Activated CD4-positive, alpha-beta T cell treated with anti-CD3 and anti-CD28 coated beads, Interleukin-10, Interleukin-2, amounts not matched to agents 100 ng/mL and 50 ng/mL, durations not matched to agents 16 hours and 8 hours (primary cell): ENCODE measurements around the gene CST1.
"Not testable (repeated sequence)": the region's sequence is repeated elsewhere in the genome, so short reads cannot be mapped to it uniquely, and the experiment has no call there.

Experiments
- DNase-seq: peaks from one replicate; pipeline ENCODE4 v3.0.0-alpha.2; 2020

Gene CST1

GRCh38 chr20:23753589-23753988 lies 2.9 kb upstream of the CST1 start:
- no peak for DNase-seq

GRCh38 chr20:23753194-23753548 lies 2.4 kb upstream of the CST1 start:
- no peak for DNase-seq

- no peak for DNase-seq
Observed at GRCh38 chr20:23752481-23753193, 1.9 kb upstream of the CST1 start.

- DNase-seq: no peak
Observed at GRCh38 chr20:23752019-23752418, 1.3 kb upstream of the CST1 start.

- no peak for DNase-seq
Observed at GRCh38 chr20:23749746-23750145, 989 bp downstream of the CST1 start.

GRCh38 chr20:23748975-23749374 lies 1.8 kb downstream of the CST1 start:
- not testable (repeated sequence) for DNase-seq

GRCh38 chr20:23747551-23747950 lies 3.2 kb downstream of the CST1 start:
- not testable (repeated sequence) for DNase-seq

GRCh38 chr20:23747092-23747491 lies 3.6 kb downstream of the CST1 start:
- DNase-seq: not testable (repeated sequence)

- no peak for DNase-seq
Observed at GRCh38 chr20:23746321-23746720, 4.4 kb downstream of the CST1 start.

GRCh38 chr20:23745247-23745646 lies 5.5 kb downstream of the CST1 start:
- DNase-seq: no peak

GRCh38 chr20:23744817-23745216 lies 5.9 kb downstream of the CST1 start:
- DNase-seq: peak; percentile 29

GRCh38 chr20:23735391-23735790 lies 15.3 kb downstream of the CST1 start:
- DNase-seq: not testable (repeated sequence)

GRCh38 chr20:23734949-23735348 lies 15.8 kb downstream of the CST1 start:
- DNase-seq: not testable (repeated sequence)

- not testable (repeated sequence) for DNase-seq
Observed at GRCh38 chr20:23734440-23734839, 16.3 kb downstream of the CST1 start.

- no peak for DNase-seq
Observed at GRCh38 chr20:23727016-23727415, 23.7 kb downstream of the CST1 start.

GRCh38 chr20:23725102-23725501 lies 25.6 kb downstream of the CST1 start:
- DNase-seq: no peak

- DNase-seq: peak; percentile 38
Observed at GRCh38 chr20:23723659-23724307, 27.0 kb downstream of the CST1 start.

GRCh38 chr20:23722851-23723250 lies 27.9 kb downstream of the CST1 start:
- not testable (repeated sequence) for DNase-seq

- DNase-seq: no peak
Observed at GRCh38 chr20:23721962-23722361, 28.8 kb downstream of the CST1 start.

- not testable (repeated sequence) for DNase-seq
Observed at GRCh38 chr20:23719351-23719750, 31.4 kb downstream of the CST1 start.

GRCh38 chr20:23711778-23712177 lies 39.0 kb downstream of the CST1 start:
- not testable (repeated sequence) for DNase-seq

GRCh38 chr20:23710771-23711170 lies 40.0 kb downstream of the CST1 start:
- DNase-seq: no peak

- DNase-seq: no peak
Observed at GRCh38 chr20:23705895-23706294, 44.8 kb downstream of the CST1 start.

GRCh38 chr20:23702021-23702420 lies 48.7 kb downstream of the CST1 start:
- no peak for DNase-seq

- DNase-seq: no peak
Observed at GRCh38 chr20:23700931-23701330, 49.8 kb downstream of the CST1 start.
